ENCODE results near the gene PRF1.
"Not testable (repeated sequence)": the region's sequence is repeated elsewhere in the genome, so short reads cannot be mapped to it uniquely, and the experiment has no call there.

Gene PRF1

DNA sequence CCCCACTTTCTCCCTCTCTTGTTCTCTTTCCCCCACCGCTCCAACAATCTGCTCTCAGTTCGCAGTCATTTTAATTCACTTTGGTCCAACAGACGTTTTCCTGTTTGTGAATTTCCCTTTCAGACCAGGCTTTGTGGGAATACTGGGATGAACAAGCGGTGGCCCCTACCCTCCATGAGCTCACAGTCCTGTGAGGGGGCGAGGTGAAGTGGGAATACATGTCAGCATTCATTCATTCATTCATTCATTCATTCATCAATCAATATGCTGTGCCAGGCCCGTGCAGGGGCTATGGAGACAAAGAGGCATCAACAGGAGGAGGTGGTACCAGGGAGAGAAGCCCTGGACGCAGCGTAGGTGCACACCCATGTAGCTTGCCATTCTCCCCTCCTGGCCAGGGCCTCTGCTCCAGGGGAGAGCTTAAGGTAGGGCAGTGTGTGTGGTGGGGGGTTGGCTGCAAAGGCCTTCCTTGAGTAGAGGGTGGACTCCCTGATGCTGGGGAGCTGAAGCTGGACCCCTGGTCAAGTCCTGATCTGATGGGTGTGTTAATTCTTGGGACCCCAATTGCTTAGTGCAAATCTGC is 16.1 kb downstream of the PRF1 start:
- no peak for TF ChIP-seq JUND (IDR thresholded peaks at IDR 0.05; ENCODE audit: low read depth)
- DNase-seq (ENCODE audit: low read depth in 1 of 2, low spot score in 1 of 2), result no peak
- in situ Hi-C loops (cut with HindIII; ENCODE audit: low pct_unique_long_range_greater_than_20kb, low sequenced_read_pairs), result no loop called here

DNA sequence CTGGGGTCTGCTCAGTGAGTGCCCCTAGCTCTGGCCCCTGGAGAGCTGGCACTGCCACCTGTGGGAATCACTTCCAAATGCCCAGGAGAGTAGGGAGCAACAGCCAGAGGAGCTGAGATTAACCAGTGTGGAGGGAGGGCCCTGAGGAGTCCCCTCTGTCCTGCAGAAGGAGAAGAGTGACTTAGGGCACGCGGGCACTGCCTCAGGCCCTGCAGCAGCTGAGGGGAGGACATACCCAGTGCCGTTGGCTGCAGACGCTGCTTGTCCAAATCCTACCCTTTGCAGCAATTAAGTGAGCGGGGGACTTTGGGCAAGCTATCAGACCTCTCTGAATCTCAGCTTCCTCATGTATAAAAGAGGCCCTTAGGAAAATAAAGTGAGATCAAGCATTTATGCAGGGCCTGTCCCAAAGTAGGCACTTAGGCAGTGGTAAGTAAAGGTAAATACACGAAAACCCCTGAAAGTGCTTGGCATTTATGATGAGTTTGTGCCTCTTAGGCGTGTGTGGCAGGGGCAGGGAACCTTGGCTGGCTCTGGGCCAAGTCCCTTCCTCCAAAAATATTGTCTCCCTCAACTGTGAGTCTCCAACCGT is 16.9 kb downstream of the PRF1 start:
- DNase-seq (ENCODE audit: low read depth in 1 of 2, low spot score in 1 of 2), result no peak
- no peak for TF ChIP-seq JUND (IDR thresholded peaks at IDR 0.05; ENCODE audit: low read depth)
- in situ Hi-C loops (cut with HindIII; ENCODE audit: low pct_unique_long_range_greater_than_20kb, low sequenced_read_pairs), result no loop called here

DNA sequence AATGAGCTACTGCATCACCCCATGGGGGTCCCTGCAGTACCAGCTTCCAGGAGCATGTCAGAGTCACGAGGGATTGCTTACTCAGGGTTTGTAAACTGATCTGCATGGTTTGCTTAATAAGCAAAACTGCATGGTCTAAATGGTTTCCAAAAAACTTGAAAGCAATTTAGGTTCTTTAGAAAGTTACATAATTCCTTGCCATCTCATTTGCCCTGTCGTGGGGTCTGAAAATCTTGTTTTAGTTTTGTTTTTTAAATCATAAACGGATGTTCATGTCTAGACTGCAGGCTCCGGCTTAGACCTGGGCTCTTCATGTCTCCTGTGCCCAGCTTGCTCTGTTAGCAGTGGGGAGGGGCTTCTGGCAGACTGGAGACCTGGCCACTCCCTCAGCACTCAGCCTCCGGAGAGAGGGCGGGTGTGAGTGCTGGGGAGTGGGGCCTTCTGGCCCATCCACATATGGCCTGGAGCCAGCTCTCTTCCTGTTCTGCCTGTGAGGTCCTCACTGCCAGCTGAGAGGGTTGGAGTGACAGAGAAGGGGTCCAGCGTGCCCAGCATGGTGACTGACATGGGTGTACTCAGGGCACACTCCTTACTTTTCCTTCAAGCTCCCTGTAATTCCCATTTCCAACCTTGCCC is 17.5 kb downstream of the PRF1 start:
- DNase-seq (ENCODE audit: low read depth in 1 of 2, low spot score in 1 of 2), result no peak
- TF ChIP-seq JUND (IDR thresholded peaks at IDR 0.05; ENCODE audit: low read depth), result no peak
- in situ Hi-C loops (cut with HindIII; ENCODE audit: low pct_unique_long_range_greater_than_20kb, low sequenced_read_pairs), result no loop called here

DNA sequence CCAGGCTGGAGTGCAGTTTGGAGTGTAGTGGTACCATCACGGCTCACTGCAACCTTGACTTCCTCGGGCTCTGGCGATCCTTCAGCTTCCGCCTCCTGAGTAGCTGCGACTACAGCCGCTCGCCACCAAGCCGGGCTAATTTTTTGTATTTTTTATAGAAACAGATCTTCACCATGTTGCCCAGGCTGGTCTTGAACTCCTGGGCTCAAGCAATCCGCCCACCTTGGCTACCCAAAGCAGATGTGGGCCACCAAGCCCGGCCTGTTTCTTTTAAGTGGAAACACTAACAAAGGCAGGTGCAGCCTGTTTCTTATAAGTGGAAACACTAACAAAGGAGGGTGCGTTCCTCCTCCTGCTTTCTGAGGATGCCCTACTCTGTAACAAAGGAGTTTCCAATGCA is 18.2 kb downstream of the PRF1 start:
- no peak for TF ChIP-seq JUND (IDR thresholded peaks at IDR 0.05; ENCODE audit: low read depth)
- no peak for DNase-seq (ENCODE audit: low read depth in 1 of 2, low spot score in 1 of 2)
- in situ Hi-C loops (cut with HindIII; ENCODE audit: low pct_unique_long_range_greater_than_20kb, low sequenced_read_pairs), result no loop called here

DNA sequence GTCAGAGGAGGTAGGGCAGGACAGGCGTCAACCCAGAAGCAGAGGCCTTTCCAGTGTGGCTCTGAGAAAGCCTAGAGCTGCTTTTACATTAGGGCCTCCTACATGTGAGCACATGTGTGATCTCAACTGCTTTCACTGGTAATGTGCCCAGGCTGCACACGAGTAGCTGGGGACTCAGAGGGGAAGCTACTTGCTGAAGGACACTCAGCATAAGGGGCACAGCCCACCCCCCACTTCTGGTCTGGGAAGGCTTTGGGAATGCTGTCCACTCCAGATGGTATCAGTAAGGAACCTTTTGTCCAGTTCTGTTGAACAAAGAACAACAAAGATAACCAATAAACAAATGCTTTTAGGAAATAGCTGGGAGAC is 18.9 kb downstream of the PRF1 start:
- DNase-seq (ENCODE audit: low read depth in 1 of 2, low spot score in 1 of 2), result no peak
- TF ChIP-seq JUND (IDR thresholded peaks at IDR 0.05; ENCODE audit: low read depth), result no peak
- in situ Hi-C loops (cut with HindIII; ENCODE audit: low pct_unique_long_range_greater_than_20kb, low sequenced_read_pairs), result no loop called here

DNA sequence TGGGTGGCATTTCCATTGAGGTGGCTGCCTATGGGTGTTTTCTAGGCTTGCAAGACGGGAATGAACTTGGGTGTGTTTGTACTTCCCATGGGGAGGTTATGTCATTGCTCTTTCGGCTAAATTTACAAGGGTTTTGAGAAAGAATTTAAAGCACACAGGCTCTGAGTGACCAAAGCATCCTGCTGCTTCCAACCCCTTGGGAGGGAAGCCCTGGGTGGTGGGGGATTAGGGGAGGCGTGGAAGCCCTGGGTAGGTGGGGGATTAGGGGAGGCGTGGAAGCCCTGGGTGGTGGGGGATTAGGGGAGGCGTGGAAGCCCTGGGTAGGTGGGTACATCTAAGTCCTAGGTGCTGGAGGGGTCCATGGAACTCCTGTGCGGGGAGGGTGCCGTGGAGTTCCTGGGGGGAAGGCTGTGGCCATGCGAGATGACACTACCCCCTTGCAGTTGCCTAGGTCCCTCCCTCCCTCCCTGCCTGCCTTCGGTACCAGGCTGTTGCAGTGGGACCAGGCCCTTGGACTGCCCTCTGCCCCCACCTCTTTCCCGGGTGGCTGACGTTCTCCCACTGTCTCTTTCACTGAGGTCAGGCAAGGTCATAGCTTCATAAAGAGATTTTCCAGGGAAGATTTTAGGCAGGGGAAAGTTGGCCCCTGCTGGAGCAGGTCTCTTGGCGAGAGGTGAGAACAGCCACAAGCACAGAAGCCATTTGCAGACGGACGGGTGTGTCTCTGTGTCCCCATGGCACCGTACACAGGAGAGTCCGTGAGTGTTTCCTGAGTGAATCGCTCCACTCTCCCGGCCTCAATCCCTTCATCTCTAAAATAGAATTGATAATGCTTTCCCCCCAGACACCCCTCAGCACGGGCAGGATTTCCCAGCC is 19.5 kb downstream of the PRF1 start:
- TF ChIP-seq JUND (IDR thresholded peaks at IDR 0.05; ENCODE audit: low read depth), result no peak
- in situ Hi-C loops (cut with HindIII; ENCODE audit: low pct_unique_long_range_greater_than_20kb, low sequenced_read_pairs), result no loop called here
- DNase-seq (ENCODE audit: low read depth in 1 of 2, low spot score in 1 of 2), result no peak

DNA sequence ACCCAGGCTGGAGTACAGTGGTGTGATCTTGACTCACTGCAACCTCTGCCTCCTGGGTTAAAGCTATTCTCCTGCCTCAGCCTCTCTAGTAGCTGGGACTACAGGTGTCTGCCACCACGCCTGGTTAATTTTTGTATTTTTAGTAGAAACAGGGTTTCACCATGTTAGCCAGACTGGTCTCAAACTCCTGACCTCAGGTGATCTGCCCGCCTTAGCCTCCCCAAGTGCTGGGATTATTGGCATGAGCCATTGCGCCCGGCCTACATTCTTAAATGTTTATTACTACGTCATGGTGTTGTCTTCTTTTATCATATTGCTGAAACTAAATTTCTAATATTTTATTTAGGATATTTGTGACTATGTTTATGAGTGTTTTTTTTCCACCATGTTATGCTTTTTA is 21.4 kb downstream of the PRF1 start:
- in situ Hi-C loops (cut with HindIII; ENCODE audit: low pct_unique_long_range_greater_than_20kb, low sequenced_read_pairs); DNase-seq (ENCODE audit: low read depth in 1 of 2, low spot score in 1 of 2): not testable (repeated sequence)

DNA sequence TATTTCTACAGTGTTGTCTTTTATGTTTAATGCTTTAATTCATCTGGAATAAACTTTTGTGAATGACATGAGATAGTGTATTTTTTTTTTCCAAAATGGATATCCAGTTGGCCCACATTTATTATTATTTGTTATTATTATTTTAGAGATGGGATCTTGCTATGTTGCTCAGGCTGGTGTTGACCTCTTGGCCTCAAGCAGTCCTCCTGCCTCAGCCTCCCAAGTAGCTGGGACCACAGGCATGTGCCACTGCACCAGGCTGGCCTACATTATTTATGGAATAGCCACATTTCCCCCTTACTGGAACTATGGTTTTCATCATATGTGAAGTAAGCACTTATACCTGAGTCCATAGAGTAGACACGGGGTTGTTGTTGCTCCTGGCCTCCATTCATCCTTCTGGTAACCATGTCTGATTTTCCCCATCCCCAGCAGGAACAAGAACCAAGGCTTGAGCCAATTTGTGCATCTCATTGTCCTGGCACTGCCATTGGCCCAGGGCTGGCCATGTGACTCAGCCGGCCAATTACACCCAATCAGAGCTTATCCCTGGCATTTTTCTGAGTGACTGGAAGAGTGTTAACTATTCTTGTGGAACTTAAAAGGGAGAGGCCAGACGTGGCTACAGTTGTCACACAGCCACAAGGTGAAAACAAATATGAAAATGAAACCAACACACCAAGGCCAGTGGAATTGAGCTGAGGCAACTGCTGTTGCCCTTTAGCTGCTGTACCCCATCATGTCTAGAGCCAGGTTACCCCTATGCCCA is 23.1 kb downstream of the PRF1 start:
- in situ Hi-C loops (cut with HindIII; ENCODE audit: low pct_unique_long_range_greater_than_20kb, low sequenced_read_pairs), result no loop called here
- DNase-seq (ENCODE audit: low read depth in 1 of 2, low spot score in 1 of 2), result peak in 1 of 2 experiments; percentile 18
- no peak for TF ChIP-seq JUND (IDR thresholded peaks at IDR 0.05; ENCODE audit: low read depth)

DNA sequence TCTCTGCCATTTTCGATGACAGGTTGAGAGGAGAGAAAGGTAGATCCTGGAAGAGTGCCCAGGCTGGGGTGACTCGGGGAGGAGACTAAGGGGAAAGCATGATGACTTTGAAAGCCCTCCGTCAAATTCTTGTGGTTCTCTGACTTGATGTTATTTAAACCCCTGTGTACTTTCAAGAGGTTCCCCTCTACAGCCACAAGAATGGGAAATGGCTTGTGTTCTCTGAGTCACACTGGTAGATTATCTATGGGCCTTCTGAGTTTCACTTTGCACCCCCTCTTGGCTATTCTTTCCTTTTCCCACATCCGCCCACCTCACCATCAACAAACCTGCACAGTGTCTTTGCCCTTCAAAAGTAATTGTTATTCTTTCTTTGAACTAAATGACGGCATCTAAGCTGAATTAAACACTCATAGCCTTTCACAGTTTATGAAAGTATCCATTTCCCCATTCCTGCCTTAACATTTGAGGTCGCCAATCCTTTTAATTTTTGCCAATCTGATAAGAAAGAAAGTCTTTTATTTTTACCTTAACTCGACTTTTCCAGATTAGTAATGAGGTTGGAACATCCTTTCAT is 24.1 kb downstream of the PRF1 start:
- in situ Hi-C loops (cut with HindIII; ENCODE audit: low pct_unique_long_range_greater_than_20kb, low sequenced_read_pairs), result no loop called here
- TF ChIP-seq JUND (IDR thresholded peaks at IDR 0.05; ENCODE audit: low read depth), result no peak
- DNase-seq (ENCODE audit: low read depth in 1 of 2, low spot score in 1 of 2), result no peak

DNA sequence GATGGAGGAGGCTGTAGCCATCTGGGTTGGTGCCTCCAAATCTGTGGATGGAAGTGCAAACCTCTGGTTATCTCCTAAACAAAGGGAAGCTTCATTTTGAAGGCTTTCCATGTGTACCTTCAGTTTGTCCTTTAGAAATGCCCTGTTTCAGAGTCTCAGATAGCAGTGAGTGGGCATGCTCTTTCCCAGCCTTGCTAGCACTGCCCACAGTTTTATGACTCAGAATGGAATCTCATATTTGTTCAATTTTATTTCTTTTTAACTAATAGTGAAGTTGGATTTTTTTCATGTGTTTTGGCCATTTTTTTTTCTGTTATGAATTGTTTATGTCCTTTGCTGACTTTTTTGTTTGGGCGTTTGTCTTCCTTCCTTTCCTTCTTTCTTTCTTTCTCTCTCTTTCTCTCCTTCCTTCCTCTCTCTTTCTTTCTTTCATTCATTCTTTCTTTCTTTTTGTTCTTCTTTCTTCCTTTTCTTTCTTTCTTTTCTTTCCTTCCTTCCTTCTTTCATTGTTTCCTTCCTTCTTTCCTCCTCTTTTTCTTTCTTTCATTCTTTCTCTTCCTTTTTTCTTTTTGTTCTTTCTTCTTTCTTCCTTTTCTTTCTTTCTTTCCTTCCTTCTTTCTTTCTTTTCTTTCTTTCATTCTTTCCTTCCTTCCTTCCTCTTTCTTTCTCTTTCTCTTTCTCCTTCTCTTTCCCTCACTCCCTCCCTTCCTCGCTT is 25.6 kb downstream of the PRF1 start:
- no peak for DNase-seq (ENCODE audit: low read depth in 1 of 2, low spot score in 1 of 2)
- in situ Hi-C loops (cut with HindIII; ENCODE audit: low pct_unique_long_range_greater_than_20kb, low sequenced_read_pairs), result no loop called here

DNA sequence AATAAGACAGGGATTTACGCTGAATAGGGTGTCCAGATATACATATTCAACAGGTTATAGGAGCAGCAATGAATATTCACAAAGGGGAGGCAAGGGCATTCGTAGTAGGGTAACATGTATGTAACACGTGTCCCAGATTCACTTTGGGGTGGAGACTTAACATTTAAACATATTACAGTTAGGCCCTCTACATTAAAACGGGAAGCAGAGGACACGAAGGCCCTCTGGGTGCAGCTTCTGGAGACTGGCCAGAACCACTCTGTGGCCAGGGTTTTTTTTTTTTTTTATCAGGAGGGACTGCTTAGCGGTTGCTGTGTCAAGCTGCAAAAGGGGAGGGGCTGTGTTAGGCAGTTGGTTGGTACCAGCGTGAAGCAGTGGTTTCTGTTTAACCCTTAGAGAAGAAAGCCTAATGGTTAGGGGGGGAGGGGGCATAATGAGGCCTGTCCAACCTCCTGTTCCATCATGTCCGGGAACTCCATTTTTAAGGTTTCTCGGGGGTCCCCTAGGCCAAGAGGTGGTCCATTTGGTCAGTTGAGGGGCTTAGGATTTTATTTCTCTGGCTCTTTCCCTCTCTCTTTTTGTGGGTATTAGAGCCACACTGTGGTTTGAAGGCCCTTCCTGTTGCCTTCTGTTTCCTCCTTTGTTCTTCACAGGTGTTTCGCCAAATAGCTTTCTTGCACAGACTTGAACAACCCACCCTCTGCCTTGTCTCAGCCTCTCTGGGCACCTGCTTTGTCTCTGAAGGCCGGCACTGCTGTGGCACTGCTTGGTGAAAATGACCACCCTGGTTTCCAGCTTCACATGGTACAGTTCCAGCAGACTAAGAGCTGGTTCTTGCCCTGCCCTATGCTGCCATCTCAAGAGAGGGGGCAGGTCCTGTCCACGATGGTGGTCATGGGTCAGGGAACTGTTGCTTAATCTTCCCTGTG is 26.4 kb downstream of the PRF1 start:
- no peak for DNase-seq (ENCODE audit: low read depth in 1 of 2, low spot score in 1 of 2)
- in situ Hi-C loops (cut with HindIII; ENCODE audit: low pct_unique_long_range_greater_than_20kb, low sequenced_read_pairs), result no loop called here
- no peak for TF ChIP-seq JUND (IDR thresholded peaks at IDR 0.05; ENCODE audit: low read depth)

More for the DNA sequence above, 25.6 kb downstream of the PRF1 start:
- no peak for TF ChIP-seq JUND (IDR thresholded peaks at IDR 0.05; ENCODE audit: low read depth)
